ENCODE measurements around the gene MCIDAS.
A peak's percentile ranks its signal among the peaks of the same experiment; 100 is the strongest.

DNA sequence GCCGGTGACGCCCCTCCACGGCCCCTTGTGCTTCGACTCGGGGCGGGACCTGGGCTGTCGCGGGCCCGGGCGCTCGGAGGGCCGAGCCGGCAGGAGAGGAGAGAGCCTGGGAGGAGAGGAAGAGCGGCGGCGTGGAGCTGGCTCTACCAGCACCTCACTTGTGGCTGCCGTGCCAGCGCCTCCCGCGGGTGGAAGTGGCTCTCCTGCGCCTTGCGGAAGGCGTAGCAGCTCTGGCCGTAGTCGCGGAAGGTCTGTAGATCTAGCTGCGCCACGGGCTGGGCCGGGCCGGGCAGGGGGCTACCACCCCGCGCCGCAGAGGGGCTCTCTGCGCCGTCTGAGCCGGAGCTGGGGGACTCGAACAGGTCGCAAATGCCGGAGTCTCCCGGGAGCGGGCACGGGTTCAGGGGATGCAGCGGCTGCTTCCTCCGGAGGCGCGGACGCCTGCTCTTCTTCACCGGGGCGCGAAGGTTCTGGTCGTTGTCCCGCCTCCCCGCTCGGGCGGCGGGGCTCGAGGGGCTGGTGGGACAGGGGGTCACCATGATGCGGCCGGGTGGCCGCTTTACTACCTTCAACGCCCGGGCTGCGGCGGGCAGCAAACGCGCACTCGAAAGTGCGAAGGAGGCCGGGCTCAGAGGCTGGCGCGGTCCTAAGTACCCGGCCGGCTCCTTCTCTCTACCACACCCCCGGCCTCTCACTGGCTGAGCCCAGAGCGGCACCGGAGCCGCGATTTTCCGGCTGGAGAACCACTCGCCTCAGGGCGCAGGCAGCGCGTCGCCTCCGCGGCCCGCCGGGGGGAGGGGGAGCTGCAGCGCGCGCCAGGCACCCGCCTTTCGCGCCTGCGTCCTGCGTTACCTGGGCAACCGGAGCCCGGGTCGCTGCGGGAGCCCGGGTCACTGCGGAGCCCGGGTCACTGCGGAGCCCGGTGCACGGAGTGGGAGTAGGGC is 6.1 kb upstream of the MCIDAS start, which contains the start of gene CCNO:
- TF ChIP-seq SP1 (IDR thresholded peaks at IDR 0.05; ENCODE audit: low read depth, low read length) (0 out of 2 replicates have a peak, but pooled peaks have one; percentile 13), RNF2 (IDR thresholded peaks at IDR 0.05; ENCODE audit: borderline replicate concordance, low read depth, low read length, missing control alignments, poor library complexity, severe bottlenecking) (peak; percentile 8), POLR2A (IDR thresholded peaks at IDR 0.05; ENCODE audit: control extremely low read depth in 1 of 2, low read depth in 2 of 2, low read length in 2 of 2) (no peak), EZH2 (IDR thresholded peaks at IDR 0.05; ENCODE audit: low read depth, low read length, severe bottlenecking) (no peak)

Measured in H1 (cell line).